IPS DF 19.7 (cell line): ENCODE data around the gene ATG2A.

Experiments used
- DNase-seq: peaks from one replicate; pipeline ENCODE4 v3.0.0-alpha.2; 2013; ENCODE audit warnings: low read depth, low spot score

Gene ATG2A

DNA sequence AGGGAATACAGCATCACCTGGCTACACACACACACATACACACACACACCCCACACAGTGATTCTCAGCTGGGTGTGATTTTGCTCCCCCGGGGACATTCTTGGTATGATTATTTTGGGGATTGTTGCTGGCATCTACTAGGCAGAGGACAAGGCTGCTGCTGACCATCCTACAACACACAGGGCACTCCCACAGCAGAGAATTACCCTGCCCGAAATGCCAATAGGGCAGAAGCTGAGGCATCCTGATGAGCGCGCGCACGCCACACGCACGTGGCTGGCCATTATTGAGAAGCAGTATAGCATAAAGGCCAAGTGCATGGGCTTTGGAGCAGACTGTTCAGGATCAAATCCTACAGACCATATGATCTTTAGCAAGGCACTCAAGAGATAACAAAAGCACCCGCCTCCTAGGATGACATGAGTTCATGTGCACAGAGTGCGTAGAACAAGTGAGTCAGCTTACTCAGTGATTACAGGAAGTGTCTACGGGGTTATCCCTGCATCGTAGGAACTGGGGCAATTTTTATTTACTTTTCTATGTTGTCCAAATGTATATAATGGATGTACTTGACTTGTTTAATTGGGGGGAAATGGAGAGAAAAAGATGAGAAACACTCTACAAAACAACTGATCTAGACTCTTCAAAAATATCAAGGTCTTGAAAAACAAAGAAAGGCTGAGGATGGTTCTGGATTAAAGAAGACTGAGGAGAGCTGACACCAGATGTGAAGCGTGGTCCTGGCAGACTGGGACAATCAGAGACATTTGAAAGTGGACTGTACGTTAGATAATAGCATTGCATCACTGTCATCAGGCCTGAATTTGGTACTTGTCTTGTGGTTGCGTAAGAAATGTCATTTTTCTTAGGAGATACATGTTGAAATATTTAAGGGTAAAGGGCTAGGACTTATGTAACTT, 31.4 kb downstream of the ATG2A start:
- no peak for DNase-seq

DNA sequence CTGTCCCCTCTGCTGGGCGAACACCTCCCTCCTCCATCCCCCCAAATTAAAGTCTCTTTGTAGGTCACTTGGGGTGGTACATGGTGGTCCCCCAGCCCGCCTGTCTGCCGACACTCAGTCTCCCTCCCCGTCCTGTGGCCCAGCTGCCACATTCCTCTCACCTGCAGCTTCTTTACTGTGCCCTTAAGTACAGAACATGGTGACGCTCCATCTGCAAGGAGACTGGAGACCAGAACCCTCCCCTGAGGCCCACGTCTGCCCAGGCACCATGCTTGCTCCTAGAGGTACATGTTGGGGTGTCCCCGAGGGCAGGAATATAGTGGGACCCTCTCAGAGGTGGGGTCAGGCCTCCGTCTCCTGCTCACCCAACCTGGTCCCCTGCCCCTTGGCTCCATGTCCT, 33.0 kb downstream of the ATG2A start:
- DNase-seq: no peak

DNA sequence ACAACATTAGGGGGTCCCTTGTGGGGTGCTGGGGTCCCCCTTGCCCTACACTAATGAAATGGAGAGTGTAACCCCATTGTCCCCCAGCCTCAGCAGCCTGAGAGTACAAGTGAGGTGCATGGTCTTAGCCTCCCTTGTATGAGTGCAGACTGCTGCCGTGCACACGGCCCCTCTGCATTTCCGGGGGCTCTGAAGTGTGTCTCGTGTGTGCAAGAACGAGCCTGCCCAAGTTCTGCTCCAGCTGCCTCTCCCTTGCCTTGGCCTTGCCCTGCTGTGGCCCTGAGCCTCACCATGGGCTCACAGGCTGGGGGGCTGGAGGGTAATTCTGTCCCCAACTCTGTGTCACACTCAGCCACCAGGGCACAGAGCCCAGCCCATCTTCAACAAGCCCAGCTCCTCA, 33.4 kb downstream of the ATG2A start:
- no peak for DNase-seq

DNA sequence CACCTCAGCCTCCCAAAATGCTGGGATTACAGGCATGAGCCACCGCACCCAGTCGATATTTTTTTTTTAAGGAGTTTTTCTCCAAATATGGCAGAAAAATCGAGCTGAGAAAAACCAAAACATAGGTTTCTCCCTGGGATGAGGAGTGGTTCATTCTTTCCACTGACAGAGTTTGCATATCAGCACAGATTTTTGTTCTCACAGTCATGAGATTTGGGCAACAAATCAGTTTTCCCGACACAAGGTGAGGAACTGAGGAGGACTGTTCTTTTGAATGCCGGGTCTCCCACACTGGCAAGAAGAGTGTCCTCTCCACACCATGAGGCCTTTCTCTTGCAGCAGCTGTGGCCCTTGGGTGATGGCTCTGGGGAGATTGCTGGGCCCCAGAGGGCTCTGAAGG, 34.8 kb downstream of the ATG2A start:
- DNase-seq: no peak

DNA sequence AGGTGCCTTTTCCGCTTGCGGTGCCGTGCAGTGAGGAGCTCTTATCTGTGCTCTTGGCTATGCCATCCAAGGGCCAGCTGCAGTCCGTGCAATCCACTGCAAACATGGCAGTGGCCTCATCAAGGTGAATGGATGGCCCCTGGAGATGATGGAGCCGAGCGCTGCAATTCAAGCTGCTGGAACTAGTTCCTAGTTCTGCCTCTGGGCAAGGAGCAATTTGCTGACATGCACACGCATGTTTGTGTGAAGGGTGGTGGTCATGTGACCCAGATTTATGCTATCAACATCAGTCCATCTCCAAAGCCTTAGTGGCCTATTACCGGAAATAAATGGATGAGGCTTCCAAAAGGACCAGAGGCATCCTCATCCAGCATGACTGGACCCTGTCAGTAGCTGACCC, 35.5 kb downstream of the ATG2A start:
- no peak for DNase-seq

DNA sequence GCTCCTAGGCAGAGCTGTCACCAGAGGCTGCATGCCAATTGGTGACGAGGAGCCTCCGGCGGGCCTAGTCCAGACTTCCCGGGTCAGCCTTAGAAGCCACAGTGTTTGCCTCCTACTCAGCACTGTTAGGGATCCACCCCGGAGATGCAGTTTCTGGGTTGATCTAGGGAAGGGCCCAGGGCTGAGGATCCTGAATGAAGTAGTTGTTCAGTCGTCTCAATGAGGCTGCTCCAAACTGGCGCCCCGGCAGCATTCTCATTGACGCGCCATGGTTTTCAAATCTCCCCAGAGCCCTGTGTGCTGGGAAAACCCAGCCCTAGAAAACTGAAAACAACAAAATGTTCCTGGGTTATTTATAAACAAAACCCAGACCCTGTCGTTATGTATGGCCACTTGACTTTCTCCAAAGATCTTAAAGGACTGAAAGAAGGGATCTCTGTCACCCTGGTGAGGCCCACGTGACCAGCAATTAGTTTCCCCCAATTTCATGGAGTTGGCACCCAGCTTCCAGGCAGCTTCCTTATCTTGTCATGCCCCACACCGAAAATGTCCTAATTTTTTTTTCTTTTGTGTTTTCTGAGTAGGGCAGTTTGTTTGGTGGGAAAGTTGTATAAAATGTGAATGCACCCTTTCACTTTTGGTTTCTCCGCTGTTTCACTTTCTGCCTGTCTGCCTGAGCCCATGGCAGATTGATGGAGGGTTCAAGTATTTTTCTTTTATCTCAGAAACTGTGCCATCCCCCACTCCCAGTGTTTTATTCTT, 36.6 kb downstream of the ATG2A start:
- no peak for DNase-seq

DNA sequence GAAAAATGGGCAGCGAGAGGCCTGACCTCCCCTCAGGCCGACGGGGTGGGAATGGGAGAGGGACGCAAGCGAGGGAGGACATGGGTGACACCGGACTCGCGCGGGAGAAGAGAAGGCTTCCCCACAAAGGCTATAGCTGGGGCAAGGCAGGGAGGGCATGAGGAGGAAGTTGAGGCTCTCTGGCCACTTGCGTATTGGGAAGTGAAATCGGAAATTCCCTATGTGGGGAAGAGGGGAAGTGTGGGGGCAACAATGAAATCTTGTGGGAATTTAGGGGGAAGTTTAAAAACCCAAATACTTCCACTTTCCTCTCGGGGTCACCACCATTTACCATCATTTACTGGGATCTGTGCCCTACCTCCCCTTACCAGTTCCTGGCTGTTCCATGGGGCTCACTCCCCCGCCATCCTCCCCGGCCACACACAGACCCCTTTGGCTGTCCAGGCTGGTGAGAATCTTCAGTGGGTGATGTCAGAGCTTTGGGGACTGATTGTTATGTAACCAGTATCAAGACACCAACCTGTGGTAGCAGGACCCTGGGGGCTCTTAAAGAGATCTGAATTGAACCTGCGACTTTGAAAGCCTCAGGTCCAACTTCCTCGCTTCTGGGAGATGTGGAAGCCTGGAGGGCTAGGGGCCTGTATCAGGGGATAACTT, 37.6 kb downstream of the ATG2A start:
- DNase-seq: no peak

DNA sequence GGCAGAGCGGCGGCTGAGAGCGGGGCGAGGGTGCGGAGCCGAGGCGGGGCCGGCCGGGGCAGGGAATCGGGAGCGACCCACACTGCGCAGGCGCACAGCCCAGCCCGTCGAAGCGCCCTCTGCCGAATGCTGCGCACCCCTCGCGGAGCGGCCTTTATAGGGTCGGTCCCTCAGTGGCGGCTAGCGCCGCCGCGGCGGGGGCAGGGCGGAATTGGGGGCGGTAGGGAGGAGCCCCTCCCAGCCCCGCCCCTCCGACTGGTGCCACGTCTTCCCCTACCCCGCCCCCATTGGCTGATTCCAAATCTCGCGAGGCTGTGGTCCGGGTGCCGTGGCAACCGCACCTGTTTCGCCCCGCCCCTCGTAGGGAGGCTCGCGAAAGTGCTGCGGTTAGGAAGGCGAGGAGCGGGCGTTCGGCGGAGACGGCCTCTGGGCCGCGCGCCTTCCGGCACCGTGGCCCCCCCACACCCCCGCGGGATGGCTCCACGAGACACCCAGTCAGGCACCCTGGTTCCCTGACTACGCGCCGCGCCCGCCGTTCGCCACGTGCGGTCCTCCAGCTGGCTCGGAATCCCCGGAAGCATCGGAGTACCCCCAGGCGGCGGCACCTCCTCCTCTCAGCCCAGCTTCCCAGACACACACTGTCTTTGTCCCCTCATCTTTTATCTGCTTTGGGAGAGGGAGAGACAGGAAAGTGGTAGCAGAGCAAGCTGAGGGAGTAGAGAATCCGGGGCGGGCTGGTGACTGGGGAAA, 38.3 kb downstream of the ATG2A start, which contains the start of gene EHD1:
EHD1 (minus strand) TSS at position 128 of the 750 bp plus-strand sequence. CDS start 157 bp downstream, outside the sequence.
- peak; percentile 80 for DNase-seq

DNA sequence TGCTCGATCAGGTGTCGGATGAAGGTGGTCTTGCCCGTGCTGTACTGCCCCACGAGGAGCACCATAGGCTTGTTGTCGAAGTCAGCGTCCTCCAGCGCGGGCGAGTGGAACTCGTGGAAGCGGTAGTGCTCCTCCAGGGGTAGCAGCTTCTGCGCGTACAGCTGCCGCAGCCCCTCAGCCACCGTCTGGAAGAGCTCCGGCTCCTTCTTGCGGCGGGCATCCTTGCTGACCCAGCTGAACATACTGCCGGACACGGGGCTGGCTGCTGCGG, 38.9 kb downstream of the ATG2A start:
- DNase-seq: no peak

DNA sequence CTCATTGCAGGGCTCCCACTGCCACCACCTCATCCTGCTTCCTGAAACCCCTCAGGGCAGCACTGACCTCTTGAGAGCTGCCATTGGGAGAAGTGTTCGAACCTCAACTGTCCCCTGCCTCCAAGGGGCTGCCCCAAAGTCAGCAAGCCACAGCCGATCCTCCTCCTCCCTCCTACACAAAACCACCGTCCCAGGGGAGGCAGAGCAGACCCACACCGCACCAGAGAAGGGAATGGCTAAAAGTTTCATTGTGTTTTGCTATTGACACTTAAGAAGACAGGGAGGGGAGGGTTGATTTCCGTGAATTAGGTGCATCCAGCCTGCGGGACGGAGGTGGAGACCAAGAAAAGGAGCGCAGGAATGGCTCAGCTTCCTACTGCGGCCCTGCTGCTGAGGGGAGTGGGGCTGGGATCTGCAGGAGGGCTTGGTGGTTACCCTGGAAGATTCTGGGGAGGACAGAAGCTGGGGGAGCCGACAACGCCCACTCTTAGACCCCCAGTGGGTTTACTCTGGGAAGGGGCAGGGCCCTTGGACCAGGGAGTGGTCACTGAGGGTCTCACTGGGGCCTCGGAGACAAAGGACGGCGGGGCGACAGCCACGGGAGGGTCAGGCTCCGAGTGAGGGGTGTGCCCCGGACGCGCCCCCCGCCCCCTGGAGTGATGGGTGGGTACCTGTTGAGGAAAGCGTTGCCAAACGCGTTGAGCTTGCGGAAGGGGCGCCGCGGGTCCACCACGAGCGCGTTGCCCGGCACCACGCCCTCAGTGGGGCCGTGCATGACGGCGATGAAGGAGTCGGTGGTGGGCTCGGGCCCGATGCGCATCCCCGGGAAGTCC, 39.4 kb downstream of the ATG2A start:
- no peak for DNase-seq

DNA sequence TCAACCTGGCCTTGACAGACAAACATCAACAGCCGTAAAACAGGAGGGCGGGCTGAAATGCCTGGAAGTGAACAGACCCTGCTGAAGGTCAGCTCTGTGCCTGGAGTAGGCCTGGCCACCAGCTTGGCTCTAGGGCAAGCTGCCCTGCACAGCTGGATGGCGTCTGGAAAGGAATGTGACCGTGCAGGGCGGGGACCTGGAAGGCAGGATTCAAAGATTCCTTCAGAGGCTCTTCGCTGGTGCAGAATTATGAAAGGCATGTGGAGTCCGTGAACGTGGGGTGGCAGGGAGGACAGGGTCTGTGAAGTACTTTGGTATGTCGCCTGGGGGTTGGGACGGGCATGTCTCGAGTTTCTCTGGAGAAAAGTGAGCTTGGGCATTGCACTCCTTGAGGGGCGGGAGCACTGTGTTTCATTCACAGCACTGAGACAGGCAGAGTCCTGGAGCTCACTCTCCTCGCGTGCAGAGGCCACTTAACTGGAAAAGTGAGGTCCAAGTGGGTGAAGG, 40.1 kb downstream of the ATG2A start:
- no peak for DNase-seq

DNA sequence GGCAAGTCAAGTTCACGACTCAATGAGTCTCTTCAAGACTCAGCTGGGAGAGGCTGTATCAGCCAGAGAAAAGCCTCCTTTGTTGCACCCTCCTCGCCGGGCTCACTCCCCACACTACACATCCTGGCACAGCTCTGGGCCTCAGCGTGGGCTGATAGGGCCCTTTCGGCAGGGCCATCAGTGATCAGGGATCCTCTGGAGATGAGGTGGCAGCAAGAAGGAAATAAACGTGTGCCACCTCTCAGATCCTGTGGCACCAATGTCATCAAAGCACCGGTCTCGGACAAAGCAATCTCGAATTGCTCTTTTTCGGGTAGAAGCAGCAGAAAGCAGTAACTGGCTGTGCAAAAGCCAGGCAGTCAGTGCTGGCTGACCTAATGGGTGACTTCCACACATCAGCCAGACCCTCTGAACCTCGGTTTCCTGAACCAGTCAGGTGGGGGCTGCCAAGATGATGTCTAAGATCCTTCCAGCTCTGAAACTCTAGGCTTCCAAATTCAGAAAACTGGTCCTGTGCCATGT, 40.7 kb downstream of the ATG2A start:
- DNase-seq: no peak

DNA sequence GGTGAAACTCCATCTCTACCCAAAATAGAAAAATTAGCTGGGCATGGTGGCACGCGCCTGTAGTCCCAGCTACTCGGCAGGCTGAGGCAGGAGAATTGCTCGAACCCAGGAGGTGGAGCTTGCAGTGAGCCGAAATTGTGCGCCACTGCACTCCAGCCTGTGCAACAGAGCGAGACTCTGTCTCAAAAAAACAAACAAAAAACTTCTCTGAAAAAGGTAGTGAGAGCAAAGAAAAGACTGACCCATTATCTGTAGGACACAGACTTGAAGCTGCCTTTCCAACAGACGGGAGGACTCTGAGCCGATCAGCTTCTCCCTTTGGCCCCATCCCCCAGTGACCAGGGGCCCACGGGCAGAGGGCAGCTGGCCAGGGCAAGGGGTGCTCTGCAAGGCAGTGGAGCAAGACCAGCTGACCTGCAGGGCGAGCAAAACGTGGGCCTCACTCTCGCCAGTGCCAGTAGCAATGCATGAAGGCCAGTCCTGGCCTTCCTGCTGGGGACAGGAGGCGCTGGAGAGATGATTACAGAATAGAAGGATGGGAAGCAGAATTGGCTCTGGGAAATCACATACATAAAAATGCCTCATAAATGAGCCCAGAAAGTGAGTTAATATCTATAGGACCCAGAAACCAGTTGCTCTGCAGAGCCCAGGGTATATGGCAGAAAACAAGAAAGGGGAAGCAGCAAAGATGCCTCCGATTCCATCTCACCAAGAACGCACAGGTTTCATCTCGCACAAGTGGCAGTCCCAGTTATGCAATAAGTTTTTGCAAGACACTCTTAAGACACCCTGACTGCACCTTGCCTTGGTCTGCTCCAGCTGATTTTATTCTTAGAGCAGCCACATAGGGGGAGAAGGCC, 41.4 kb downstream of the ATG2A start:
- no peak for DNase-seq

DNA sequence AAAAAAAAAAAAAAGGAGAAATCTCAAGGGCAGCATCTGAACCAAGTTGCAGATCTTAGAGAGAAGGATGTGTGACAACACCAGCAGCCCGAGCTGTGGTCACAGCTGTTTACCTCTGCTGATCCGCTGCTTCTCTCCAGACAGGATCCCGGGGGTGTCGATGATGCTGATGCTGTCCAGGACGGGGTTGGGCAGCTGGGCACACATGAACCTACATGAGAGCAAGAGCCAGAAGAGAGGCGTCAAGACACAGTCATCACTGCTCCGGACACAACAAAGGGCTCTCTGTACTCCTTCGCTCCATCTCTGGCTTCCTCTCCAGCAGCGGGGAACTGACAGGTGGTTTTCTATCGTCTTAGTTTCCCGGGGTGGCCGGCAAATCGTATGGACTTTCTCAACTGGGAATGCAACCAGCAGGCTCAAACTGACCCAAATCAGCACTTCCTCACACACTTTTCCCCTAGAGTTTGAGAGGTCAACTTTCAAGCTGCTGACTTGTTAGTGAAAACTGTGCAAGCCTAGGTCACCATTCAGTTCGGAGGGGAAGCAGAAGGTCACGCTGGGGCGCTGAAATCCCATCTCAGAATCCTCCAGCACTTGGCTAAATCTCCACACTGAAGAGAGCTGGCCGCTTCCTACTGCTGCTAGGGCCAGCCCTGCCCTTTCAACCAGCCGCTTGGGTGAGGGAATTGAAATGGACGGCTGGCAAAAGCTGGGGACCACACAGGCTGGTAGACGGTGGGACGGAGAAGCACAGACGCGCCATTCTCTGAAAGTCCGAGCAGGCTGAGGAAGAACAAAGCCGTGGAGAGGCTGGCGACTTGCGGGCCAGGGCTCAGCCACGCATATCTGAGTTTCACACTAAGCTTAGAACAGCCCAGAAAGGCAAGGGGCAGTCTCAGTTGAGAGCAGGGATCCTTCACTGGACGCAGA, 42.4 kb downstream of the ATG2A start:
- DNase-seq: no peak

DNA sequence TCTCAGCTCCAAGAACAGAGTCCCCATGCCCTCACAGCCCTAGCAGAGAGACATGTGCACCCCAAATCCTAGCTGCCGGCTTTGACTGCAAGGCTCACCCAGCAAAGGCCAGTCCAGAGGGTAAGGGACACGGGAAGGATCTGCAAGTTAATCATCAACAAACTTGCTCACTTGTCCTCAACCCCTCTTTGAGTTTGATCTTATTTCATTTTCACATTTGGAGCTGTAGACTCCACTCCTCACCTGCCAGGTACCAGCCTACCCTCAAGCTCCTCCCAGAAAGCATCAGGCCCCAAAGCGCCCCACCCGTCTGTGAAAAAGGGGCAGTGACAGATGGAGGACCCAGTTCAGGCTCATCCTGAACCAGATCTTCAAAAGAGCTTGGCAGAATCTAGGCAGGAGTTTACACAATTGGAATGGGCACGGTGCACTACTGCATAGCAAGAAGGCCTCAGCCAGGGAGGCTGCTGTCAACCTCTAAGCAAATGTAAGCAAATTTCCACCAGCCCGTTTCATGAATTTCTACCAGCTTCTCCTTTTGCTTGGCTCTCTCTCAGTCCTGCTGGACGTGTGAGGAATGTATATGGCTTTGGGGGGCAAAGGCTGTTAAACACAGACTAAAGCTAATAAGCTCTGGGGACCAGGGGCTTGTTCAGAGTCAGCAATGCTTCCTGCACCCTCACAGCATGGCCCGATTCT, 44.1 kb downstream of the ATG2A start:
- DNase-seq: no peak

DNA sequence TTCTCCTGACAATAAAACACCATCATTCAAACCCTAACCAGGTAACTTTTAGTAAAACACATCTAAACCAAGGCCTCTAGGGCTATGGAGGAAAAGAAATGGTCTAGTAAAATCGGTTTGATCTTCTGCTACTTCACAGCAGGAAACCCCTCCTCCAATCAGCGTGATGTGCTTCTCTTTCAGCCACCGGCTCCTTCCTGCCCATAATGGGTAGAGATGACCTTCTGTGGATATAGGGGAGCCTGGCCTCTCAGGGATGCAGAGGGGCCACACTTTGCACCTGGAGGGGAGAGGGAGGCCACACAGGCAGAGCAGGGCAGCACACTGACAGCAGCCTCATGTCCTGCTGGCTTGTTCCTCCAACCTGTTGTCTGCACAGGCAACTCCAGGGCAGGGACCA, 45.5 kb downstream of the ATG2A start:
- no peak for DNase-seq

DNA sequence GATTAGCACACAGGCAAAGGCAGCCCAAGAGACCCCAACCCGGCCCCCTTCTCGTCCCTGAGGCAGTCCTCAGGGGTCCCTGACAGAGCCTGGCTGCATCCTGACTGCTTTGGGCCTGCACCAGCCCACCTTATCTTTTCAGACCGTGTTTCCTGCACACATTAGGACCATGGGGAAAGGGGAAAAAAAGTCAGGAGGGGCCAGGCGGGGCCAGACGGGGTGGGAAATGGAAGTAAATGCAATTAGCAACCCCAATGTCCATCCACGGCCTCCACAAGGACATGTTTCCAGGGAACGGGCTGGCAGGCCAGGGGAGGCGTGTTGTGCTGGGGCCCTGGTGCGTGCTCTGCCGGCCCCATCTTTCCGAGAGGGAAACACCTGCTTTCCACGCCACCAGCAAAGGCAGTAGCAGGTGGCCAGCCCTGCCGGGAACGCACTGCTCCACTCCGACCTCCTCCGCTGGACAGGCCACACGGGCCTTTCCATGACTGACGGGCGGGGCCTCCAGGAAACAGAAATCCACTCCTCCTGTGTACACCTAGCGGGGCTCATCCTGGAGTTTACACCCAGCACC, 46.0 kb downstream of the ATG2A start:
- no peak for DNase-seq
